Measurements from ENCODE around the gene FAM114A1. TPM values are rescaled to one million over a fixed set of nuclear protein-coding genes. Genes with fewer than 3 reads are reported as not detected.

The FAM114A1 gene
- total RNA-seq, 1 experiment from 2014 or later: 32.0 TPM

DNA sequence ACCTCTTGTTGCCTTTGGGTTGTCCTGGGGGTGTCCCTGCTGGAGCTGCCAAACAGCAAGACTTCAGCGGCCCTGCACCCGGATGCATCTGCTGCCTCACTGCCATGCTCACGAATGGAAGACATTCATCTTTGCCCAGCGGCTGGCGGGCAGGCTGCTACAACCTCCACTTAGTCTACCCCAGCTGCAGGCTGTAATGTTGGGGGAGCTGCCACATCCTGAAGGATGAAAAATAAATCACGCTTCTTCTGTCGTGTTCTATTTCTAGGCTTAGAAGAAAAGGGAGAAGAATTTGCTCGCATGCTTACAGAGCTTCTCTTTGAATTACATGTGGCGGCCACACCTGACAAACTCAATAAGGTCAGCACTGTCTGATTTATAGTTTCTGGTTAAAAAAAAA is 61.4 kb downstream of the FAM114A1 start:
- Histone ChIP-seq H3K4me3 (ENCODE audit: low read depth in 2 of 2, low read length in 2 of 2) (no peak overlapping the region), H3K4me1 (ENCODE audit: control insufficient read depth, insufficient read depth, low read length) (no peaks in the 10 kb centered on the region), H3K27me3 (ENCODE audit: control insufficient read depth, insufficient read depth, low read length) (no peaks in the 10 kb centered on the region), H3K36me3 (ENCODE audit: control insufficient read depth, insufficient read depth, low read length) (no peaks in the 10 kb centered on the region), H3K9me3 (ENCODE audit: control insufficient read depth, insufficient read depth, low read depth, low read length) (no peaks in the 10 kb centered on the region), H3K27ac (ENCODE audit: low read length) (no peak overlapping the region)
- TF ChIP-seq TCF7L2 (IDR thresholded peaks at IDR 0.05; ENCODE audit: low read depth, low read length): no peak
- DNase-seq (ENCODE audit: low read depth, low spot score) (no peak), ATAC-seq (no peak)
- ChIA-PET POLR2A (no interaction called here), CTCF (interaction anchor here (0.6 kb wide), 1 partner anchor 1247 kb away, joined by 3 read pairs; no protein-coding TSS in a partner anchor)
- intact Hi-C loops (cut with micrococcal nuclease; ENCODE audit: unreplicated experiment): no loop called here
- in situ Hi-C loops (cut with HindIII; ENCODE audit: low pct_unique_long_range_greater_than_20kb, low sequenced_read_pairs): no loop called here
- BruUV-seq (replicated peaks): no TSS peak

DNA sequence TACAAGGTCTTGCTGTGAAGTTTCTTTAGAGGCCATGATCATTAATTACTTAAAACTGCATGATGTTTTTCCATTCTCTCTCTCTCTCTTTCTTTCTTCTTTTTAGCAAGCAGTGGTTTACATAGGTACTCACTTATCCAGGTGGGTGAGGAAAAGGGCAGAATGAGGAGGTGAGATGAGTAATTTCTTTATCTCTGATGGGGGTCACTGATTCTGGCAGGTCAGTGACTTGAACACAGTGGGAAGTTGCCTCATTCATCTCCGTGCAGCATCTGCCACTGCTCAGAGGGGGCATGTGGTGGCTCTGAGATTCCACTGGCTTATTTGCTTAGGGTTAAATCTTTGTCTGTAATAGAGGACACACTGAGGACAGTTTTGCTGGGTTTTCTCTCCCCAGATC is 62.6 kb downstream of the FAM114A1 start:
- POLR2A ChIA-PET: no interaction called here
- H3K4me1 ChIP-seq (ENCODE audit: control insufficient read depth, insufficient read depth, low read length): no peaks in the 10 kb centered on the region

More for the DNA sequence above, 62.6 kb downstream of the FAM114A1 start:
- ATAC-seq (no peak), DNase-seq (ENCODE audit: low read depth, low spot score) (no peak)
- no TSS peak for BruUV-seq (replicated peaks)
- Histone ChIP-seq H3K4me3 (ENCODE audit: low read depth in 2 of 2, low read length in 2 of 2) (no peak overlapping the region), H3K27ac (ENCODE audit: low read length) (no peak overlapping the region), H3K36me3 (ENCODE audit: control insufficient read depth, insufficient read depth, low read length) (no peaks in the 10 kb centered on the region), H3K9me3 (ENCODE audit: control insufficient read depth, insufficient read depth, low read depth, low read length) (no peaks in the 10 kb centered on the region), H3K27me3 (ENCODE audit: control insufficient read depth, insufficient read depth, low read length) (no peaks in the 10 kb centered on the region)
- CTCF ChIA-PET: no interaction called here
- intact Hi-C loops (cut with micrococcal nuclease; ENCODE audit: unreplicated experiment): no loop called here
- in situ Hi-C loops (cut with HindIII; ENCODE audit: low pct_unique_long_range_greater_than_20kb, low sequenced_read_pairs): no loop called here
- TF ChIP-seq, protein P1, sequence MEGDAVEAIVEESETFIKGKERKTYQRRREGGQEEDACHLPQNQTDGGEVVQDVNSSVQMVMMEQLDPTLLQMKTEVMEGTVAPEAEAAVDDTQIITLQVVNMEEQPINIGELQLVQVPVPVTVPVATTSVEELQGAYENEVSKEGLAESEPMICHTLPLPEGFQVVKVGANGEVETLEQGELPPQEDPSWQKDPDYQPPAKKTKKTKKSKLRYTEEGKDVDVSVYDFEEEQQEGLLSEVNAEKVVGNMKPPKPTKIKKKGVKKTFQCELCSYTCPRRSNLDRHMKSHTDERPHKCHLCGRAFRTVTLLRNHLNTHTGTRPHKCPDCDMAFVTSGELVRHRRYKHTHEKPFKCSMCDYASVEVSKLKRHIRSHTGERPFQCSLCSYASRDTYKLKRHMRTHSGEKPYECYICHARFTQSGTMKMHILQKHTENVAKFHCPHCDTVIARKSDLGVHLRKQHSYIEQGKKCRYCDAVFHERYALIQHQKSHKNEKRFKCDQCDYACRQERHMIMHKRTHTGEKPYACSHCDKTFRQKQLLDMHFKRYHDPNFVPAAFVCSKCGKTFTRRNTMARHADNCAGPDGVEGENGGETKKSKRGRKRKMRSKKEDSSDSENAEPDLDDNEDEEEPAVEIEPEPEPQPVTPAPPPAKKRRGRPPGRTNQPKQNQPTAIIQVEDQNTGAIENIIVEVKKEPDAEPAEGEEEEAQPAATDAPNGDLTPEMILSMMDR (IDR thresholded peaks at IDR 0.05): no peak
- TF ChIP-seq REST (IDR thresholded peaks at IDR 0.05; ENCODE audit: insufficient read depth in 1 of 2, low read depth in 2 of 2, low read length in 1 of 2) (no peak), POLR2AphosphoS5 (IDR thresholded peaks at IDR 0.05; ENCODE audit: low read depth, low read length) (no peak), SIN3A (IDR thresholded peaks at IDR 0.05; ENCODE audit: borderline replicate concordance, insufficient read depth, low read depth, low read length) (no peak), TCF7L2 (IDR thresholded peaks at IDR 0.05; ENCODE audit: low read depth, low read length) (no peak)
